Left ventricle myocardium inferior (tissue), 1 donor: ENCODE measurements around the gene SLC44A3. TPM values are rescaled to one million over a fixed set of nuclear protein-coding genes. Genes with fewer than 3 reads are reported as not detected.

Source experiments
- DNase-seq: peaks from one replicate; pipeline ENCODE4 v3.0.0-alpha.2; 2020
- H3K27ac ChIP-seq: fragments of 200-600 bp; replicated peaks from 2 replicates; pipeline ENCODE4 v1.8.0; 2021
- H3K27me3 ChIP-seq: fragments of 200-600 bp; 2 replicates; pipeline ENCODE4 v1.8.0; 2021; ENCODE audit warnings: low read depth
- H3K36me3 ChIP-seq: fragments of 200-600 bp; 2 replicates; pipeline ENCODE4 v1.8.0; 2021
- H3K4me1 ChIP-seq: fragments of 200-600 bp; 2 replicates; pipeline ENCODE4 v1.8.0; 2021
- H3K4me3 ChIP-seq: fragments of 200-600 bp; 2 replicates; pipeline ENCODE4 v1.8.0; 2021; ENCODE audit warnings: mild to moderate bottlenecking, moderate library complexity
- H3K9me3 ChIP-seq: fragments of 200-600 bp; replicated peaks from 2 replicates; pipeline ENCODE4 v1.8.0; 2021
- intact Hi-C: fragments of 100-400 bp; cut with micrococcal nuclease; formaldehyde crosslinking; loops from one replicate; pipeline ENCODE4 v1.11.0; 2022
- total RNA-seq: library from RNA; stranded (reverse); fragmentation: NEBNext Ultra II Directional; extraction: Animal tissue kit (Norgen Biotek cat#: 25700); gene quantifications from one replicate; pipeline ENCODE4 v1.2.1, GENCODE V29; 2021
- TF ChIP-seq, protein P1 (sequence below): fragments of 200-600 bp; IDR thresholded peaks from 2 replicates; pipeline ENCODE4 v1.8.0; 2021; ENCODE audit warnings: antibody characterized with exemption, mild to moderate bottlenecking, borderline replicate concordance
- donor health status: DM: no; HTN: yes; CAD: no; lungs with severe emphysema.

Gene SLC44A3
- total RNA-seq, 1 donor from 2014 or later, result 5.9 TPM

DNA sequence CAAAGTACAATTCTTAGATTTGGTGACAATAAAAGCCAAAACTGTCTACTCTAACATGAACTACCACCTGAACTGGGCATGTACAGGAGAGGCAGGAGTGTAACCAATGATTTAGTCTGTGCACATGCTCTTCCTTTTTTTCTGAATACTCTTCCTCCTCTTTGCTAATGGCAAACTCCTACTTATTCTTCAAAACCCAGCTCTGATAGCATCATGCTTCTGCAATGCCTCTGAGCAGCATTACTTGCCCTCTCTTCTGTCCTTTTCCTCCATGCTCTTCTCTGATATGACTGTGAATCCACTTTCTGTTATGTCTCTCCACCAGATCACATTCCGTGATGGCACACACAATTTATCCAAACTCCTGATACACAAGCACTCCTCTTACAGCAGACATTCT is 75.4 kb downstream of the SLC44A3 start:
- intact Hi-C loops, result no loop called here
- TF ChIP-seq, protein P1, sequence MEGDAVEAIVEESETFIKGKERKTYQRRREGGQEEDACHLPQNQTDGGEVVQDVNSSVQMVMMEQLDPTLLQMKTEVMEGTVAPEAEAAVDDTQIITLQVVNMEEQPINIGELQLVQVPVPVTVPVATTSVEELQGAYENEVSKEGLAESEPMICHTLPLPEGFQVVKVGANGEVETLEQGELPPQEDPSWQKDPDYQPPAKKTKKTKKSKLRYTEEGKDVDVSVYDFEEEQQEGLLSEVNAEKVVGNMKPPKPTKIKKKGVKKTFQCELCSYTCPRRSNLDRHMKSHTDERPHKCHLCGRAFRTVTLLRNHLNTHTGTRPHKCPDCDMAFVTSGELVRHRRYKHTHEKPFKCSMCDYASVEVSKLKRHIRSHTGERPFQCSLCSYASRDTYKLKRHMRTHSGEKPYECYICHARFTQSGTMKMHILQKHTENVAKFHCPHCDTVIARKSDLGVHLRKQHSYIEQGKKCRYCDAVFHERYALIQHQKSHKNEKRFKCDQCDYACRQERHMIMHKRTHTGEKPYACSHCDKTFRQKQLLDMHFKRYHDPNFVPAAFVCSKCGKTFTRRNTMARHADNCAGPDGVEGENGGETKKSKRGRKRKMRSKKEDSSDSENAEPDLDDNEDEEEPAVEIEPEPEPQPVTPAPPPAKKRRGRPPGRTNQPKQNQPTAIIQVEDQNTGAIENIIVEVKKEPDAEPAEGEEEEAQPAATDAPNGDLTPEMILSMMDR, result no peak
- Histone ChIP-seq H3K4me3 (no peak overlapping the region), H3K36me3 (peaks cover 89% of the 10 kb centered on the region), H3K27ac (no peak overlapping the region), H3K4me1 (peaks cover 4% of the 10 kb centered on the region), H3K27me3 (no peaks in the 10 kb centered on the region), H3K9me3 (no peaks in the 10 kb centered on the region)
- no peak for DNase-seq

DNA sequence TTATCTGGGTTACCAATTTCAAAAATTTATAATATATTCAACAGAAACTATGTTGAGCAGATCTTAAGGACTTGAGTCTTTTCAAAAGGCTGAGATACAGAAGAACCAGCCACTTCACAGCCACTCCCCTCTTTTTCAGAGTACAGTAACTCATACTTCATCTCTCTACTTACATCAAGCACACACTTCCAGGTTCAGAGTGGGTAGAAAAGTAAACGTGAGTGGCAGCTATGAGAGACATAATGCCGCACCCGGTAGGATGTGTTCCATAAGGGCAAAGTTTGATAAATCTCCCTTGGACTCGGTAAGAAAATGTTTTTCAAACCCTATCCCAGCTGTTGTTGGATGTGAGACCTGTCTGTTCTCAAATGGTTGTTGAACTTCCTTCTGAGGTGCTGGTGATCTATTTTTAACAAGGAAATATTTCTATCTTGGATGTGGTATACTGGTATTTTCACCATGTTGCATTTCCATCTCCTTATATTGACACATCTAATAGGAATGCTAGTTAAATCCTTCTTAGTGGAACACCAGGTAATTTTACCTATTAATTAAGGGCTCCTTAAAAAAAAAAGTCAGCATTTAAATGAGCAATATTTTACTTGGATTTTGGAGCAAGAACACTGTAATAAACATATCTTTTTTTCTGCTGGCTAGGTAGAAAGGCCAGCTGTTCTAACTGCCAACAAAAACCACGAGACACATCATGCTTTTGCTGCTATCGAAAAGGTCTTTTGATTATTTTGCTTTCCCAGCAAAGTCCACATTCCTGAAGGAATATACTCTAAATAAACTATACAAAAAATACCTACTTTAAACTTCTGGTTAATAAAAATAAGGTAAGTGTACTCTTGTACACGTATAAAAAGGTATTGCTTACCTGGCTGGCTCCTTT is 78.6 kb downstream of the SLC44A3 start:
- intact Hi-C loops, result no loop called here
- Histone ChIP-seq H3K9me3 (no peaks in the 10 kb centered on the region), H3K27ac (no peak overlapping the region), H3K36me3 (peaks cover 91% of the 10 kb centered on the region), H3K4me1 (peaks cover 14% of the 10 kb centered on the region), H3K27me3 (no peaks in the 10 kb centered on the region), H3K4me3 (no peak overlapping the region)
- TF ChIP-seq, protein P1, result no peak
- no peak for DNase-seq

DNA sequence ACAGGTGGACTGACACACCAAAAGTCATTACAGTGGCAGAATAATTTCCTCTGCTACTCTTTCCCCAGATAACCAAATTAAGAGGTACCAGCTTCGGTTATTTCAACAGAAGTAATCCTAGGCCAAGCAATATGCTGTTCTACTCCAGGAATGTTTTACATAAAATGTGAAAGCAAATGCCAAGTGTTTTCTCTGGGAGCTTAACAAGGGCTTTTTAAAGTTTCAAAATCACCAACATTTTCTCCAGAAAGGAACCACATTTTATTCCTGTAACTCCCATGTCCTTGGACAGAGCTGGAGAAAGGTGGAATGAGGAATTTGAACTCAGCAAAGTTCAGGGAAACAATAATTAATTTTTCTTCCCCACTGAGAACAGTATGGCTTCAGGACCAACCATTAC is 79.6 kb downstream of the SLC44A3 start:
- peaks cover 24% of the 10 kb centered on the region for H3K4me1 ChIP-seq
- TF ChIP-seq, protein P1, result no peak
- H3K27ac ChIP-seq, result no peak overlapping the region
- H3K9me3 ChIP-seq, result no peaks in the 10 kb centered on the region
- intact Hi-C loops, result no loop called here
- H3K27me3 ChIP-seq, result no peaks in the 10 kb centered on the region
- no peak overlapping the region for H3K4me3 ChIP-seq
- DNase-seq, result no peak
- H3K36me3 ChIP-seq, result peaks cover 86% of the 10 kb centered on the region

DNA sequence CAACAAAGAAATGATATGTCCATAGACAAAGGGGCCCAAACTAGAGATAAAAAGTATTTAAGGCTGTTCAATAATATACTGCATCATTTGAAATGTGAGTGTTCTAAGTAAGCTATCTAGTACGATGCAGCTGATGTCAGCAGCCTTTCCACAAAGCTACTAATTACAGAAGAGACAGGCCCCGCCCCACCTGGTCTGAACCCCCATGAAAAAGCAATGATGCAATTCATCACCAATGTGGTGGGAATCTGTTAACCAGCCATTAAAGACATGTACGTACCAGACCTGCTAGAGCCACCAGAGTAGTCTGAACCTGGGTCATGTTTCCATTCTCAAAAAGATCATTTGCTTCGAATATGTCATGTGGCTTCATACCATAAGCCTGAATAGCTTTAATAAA is 81.7 kb downstream of the SLC44A3 start:
- intact Hi-C loops, result no loop called here
- TF ChIP-seq, protein P1, result no peak
- Histone ChIP-seq H3K36me3 (peaks cover 65% of the 10 kb centered on the region), H3K9me3 (no peaks in the 10 kb centered on the region), H3K4me3 (no peak overlapping the region), H3K27ac (no peak overlapping the region), H3K27me3 (no peaks in the 10 kb centered on the region), H3K4me1 (peaks cover 30% of the 10 kb centered on the region)
- DNase-seq, result no peak

DNA sequence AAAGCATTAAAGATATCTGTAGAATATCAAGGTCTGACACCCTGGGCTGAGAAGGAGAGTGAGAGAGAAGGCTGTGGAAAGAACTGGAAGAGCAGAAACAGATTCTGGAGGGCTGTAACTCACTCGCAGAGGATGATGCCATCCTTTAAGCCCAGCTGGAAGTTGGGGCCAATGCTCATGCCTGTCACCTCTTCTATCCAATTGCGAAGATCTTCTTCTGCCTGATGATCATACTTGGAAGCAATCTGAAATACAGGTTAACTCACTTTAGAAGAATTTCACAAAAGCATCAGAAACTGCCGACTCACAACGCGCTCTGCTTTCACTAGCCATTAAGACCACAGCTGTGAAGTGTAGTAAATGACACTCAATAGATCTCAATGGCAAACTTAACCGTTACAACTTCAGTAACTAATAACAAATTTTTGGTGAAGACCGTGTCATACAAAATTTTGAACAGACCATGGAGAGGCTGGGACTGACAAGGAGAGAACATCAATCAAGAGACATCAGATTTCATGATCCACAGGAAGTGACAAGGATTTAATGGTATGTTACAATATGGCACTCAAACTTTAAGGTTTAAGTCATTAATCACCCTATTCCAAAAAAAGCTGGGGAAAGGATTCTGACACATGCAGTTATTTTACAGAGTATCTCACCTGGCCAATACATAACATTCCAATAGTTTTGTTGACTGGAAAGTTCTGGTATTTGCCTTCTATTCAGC is 83.3 kb downstream of the SLC44A3 start:
- Histone ChIP-seq H3K9me3 (no peaks in the 10 kb centered on the region), H3K36me3 (peaks cover 49% of the 10 kb centered on the region), H3K27me3 (no peaks in the 10 kb centered on the region), H3K4me3 (no peak overlapping the region), H3K4me1 (peaks cover 42% of the 10 kb centered on the region), H3K27ac (no peak overlapping the region)
- intact Hi-C loops, result no loop called here
- TF ChIP-seq, protein P1, result no peak
- DNase-seq, result no peak
